Left lung (tissue), 10 donors: ENCODE data around the gene TINAGL1. TPM values are rescaled to one million over a fixed set of nuclear protein-coding genes. Genes with fewer than 3 reads are reported as not detected.

Experiments used
- ATAC-seq: fragments of 200-7000 bp; cut with Tn5 transposase; one replicate; pipeline ENCODE4 v1.9.1; 2020; ENCODE audit warnings: moderate library complexity
- DNase-seq, 4 donors: peaks; one replicate each; pipeline ENCODE4 v3.0.0-alpha.2; 2013 to 2020
- H3K27ac ChIP-seq, 2 donors: fragments of 200-600 bp; sonication (generic) in 1 of 2; one replicate each; pipeline versions ENCODE4 v1.5.0 to v1.8.0; 2020 to 2021
- H3K27me3 ChIP-seq, 2 donors: fragments of 200-600 bp; sonication (generic) in 1 of 2; one replicate each; pipeline versions ENCODE4 v1.5.0 to v1.8.0; 2020 to 2021
- H3K36me3 ChIP-seq, 2 donors: fragments of 200-600 bp; sonication (generic) in 1 of 2; one replicate each; pipeline versions ENCODE4 v1.5.0 to v1.8.0; 2020 to 2021
- H3K4me1 ChIP-seq, 2 donors: fragments of 200-600 bp; one replicate each; pipeline ENCODE4 v1.8.0; 2021
- H3K4me3 ChIP-seq, 2 donors: fragments of 200-600 bp; sonication (generic) in 1 of 2; one replicate each; pipeline versions ENCODE4 v1.5.0 to v1.8.0; 2020 to 2021; ENCODE audit warnings: mild to moderate bottlenecking in 1 of 2
- H3K9me3 ChIP-seq, 2 donors: fragments of 200-600 bp; sonication (generic) in 1 of 2; one replicate each; pipeline versions ENCODE4 v1.5.0 to v1.8.0; 2020 to 2021
- CTCF ChIP-seq, 2 donors: fragments of 200-600 bp; sonication (generic) in 1 of 2; IDR thresholded peaks; one replicate each; pipeline versions ENCODE4 v1.5.0 to v1.8.0; 2021; ENCODE audit warnings: antibody characterized with exemption in 2 of 2
- intact Hi-C, 2 donors: fragments of 100-400 bp; cut with DNase I; formaldehyde crosslinking; loops; one replicate each; pipeline versions ENCODE4 v1.11.2 to v1.14.2; 2022
- polyA plus RNA-seq, 6 donors: library from polyadenylated mRNA; unstranded; fragments of 120-200 nt; gene quantifications; one replicate each; pipeline ENCODE4 v1.2.1, GENCODE V29; 2013; ENCODE audit not compliant: insufficient read length in 6 of 6
- total RNA-seq, 2 donors: library from RNA; stranded (reverse); fragmentation: NEBNext Ultra II Directional; extraction: Animal tissue kit (Norgen Biotek cat#: 25700); gene quantifications; one replicate each; pipeline ENCODE4 v1.2.1, GENCODE V29; 2021
- donor health status: DM: no; HTN: yes; CAD: no.
- donor health status: DM: no; HTN: no; CAD: no.

The TINAGL1 gene
- total and polyA plus RNA-seq, 8 donors = 34.0 to 106 (median 48.9) TPM

- H3K4me3 ChIP-seq = no peak overlapping the region
- intact Hi-C loops = no loop called here
- peak; percentile 64 for ATAC-seq
Observed at GRCh38 chr1:31583995-31584868, 7.9 kb downstream of the TINAGL1 start.

GRCh38 chr1:31584869-31585735 lies 8.8 kb downstream of the TINAGL1 start:
- TF ChIP-seq CTCF (IDR thresholded peaks at IDR 0.05) = no peak
- Histone ChIP-seq H3K36me3 (peaks cover 0 to 16% of the 10 kb centered on the region in 2 donors), H3K4me1 (peaks cover 28 to 66% of the 10 kb centered on the region in 2 donors), H3K27me3 (peaks cover 0 to 30% of the 10 kb centered on the region in 2 donors), H3K4me3 (no peak overlapping the region), H3K27ac (peak overlapping the region; percentile 41 to 56), H3K9me3 (no peaks in the 10 kb centered on the region)
- intact Hi-C loops = no loop called here
- ATAC-seq (no peak), DNase-seq (no peak)

More at GRCh38 chr1:31583995-31584868, 7.9 kb downstream of the TINAGL1 start:
- no peak for TF ChIP-seq CTCF (IDR thresholded peaks at IDR 0.05)
- Histone ChIP-seq H3K4me1 (peaks cover 28 to 58% of the 10 kb centered on the region in 2 donors), H3K9me3 (no peaks in the 10 kb centered on the region), H3K36me3 (peaks cover 0 to 16% of the 10 kb centered on the region in 2 donors), H3K27me3 (peaks cover 0 to 22% of the 10 kb centered on the region in 2 donors), H3K27ac (peak overlapping the region; percentile 41 to 56)
- DNase-seq = peak in 2 of 4 donors; percentile 84 to 90

- no peak for DNase-seq
Observed at GRCh38 chr1:31585736-31586365, 9.5 kb downstream of the TINAGL1 start.

More at GRCh38 chr1:31585736-31586365, 9.5 kb downstream of the TINAGL1 start:
- peaks cover 0 to 16% of the 10 kb centered on the region in 2 donors for H3K36me3 ChIP-seq
- intact Hi-C loops = no loop called here
- no peak for ATAC-seq
- peaks cover 0 to 31% of the 10 kb centered on the region in 2 donors for H3K27me3 ChIP-seq
- peaks cover 28 to 61% of the 10 kb centered on the region in 2 donors for H3K4me1 ChIP-seq
- H3K27ac ChIP-seq = no peak overlapping the region
- no peak for TF ChIP-seq CTCF (IDR thresholded peaks at IDR 0.05)
- no peak overlapping the region for H3K4me3 ChIP-seq
- H3K9me3 ChIP-seq = no peaks in the 10 kb centered on the region
